Activated CD8-positive, alpha-beta memory T cell treated with anti-CD3 and anti-CD28 coated beads for 48 hours (primary cell): ENCODE data around the gene CTBP1.
A peak's percentile ranks its signal among the peaks of the same experiment; 100 is the strongest.

Experiments used
- DNase-seq, 3 experiments: peaks; one replicate each; pipeline ENCODE4 v3.0.0-alpha.2; 2020; ENCODE audit warnings: low read depth in 2 of 3, low spot score in 2 of 3

CTBP1 gene

GRCh38 chr4:1225272-1226143 lies 23.4 kb downstream of the CTBP1 start:
- DNase-seq: no peak

- DNase-seq: no peak
These were observed 24.8 kb downstream of the CTBP1 start for GRCh38 chr4:1223841-1224809.

GRCh38 chr4:1222938-1223690 lies 25.8 kb downstream of the CTBP1 start:
- DNase-seq: no peak

DNA sequence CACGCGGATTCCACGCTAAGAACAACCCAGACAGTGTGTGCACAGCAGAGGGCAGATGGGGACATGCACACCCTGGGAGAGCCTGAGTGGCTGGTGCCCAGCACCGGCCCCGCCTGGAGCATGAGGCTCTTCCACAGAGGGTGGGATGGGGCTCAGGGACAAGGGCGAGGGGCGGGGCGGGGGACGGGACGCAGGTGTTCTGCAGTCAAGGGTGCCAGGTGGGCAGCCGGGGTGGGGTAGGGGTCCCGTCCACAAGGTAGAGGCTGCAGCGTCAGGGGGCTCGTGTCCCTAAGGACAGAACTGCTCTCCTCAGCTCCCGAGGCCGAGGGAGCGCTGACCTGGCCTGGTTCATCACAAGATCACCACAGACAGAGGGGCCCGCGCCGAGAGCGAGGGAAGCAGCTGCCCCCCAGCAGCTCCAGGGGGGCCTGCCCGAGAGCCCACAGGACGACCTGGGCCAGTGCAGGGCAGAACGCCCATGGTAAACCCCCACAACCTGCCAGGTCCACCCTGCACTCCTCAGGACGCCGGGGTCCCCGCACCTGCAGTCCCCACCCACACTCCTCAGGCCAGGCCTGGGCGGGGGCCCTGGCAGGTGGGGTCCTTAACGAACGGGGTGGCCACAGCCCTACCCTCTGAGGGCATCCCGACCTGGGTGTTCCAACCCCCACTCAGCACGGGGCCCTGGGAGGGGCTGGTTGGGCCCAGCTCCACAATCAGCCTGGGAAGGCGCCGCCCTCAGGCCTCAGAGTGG lies 26.7 kb downstream of the CTBP1 start:
- no peak for DNase-seq

DNA sequence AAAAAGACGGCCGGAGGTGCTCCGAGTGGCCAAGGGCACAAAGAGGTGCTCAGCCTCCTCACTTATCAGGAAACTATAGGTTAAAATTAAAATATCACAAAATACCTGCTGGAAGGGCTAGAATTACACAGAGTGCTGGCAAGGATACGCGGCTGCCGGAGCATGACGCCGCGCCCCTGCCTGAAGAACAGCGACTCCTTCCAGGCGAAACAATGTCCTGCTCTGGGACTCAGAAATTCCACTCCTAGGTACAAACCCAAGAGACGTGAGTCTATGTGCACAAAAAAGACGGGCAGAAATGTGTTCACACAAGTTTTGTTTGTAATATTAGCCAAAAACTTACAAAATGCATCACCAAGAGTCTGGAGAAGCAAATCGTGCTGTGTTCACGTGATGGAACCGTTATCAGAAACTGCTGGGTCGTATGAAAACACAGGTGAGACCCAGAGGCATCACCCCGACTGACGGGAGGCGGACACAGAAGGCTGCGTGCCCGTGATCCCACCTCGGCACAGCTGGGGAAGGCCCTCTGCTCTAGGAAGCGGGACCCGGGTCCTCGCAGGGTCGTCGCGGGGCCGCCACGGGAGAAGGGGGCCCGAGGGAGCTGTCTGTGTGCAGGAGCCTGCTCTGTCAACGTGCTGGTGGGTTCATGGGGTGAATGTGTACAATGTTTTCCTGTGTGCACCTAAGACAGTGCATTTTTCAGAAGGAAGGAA lies 27.6 kb downstream of the CTBP1 start:
- no peak for DNase-seq

- DNase-seq: no peak
These were observed 28.4 kb downstream of the CTBP1 start for GRCh38 chr4:1220566-1220965.

- no peak for DNase-seq
These were observed 29.4 kb downstream of the CTBP1 start for GRCh38 chr4:1219566-1219950.

GRCh38 chr4:1218634-1219565 lies 30.0 kb downstream of the CTBP1 start:
- DNase-seq: no peak

GRCh38 chr4:1217366-1217765 lies 31.6 kb downstream of the CTBP1 start:
- no peak for DNase-seq

DNA sequence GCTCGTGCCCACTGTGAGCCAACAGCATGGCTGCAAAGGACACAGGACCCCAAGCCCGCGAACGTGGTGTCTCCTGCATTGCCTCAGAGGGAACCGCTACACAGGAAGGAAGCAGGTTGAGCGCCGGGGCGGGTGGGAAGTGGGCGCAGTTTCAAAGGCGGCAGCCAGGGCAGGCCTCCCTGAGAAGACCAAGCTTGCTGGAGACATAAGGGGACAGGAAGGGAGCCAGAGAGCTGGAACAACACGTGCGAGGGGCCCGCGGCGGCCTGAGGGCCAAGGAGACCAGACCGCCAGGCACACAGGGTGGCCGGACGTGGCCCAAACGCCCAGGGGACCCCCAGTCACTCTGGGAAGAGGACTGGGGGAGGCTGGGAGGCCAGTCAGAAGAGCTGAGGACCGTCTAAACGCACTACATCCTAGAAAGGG lies 32.0 kb downstream of the CTBP1 start:
- DNase-seq: peak; percentile 44 to 59 (median 55)

DNA sequence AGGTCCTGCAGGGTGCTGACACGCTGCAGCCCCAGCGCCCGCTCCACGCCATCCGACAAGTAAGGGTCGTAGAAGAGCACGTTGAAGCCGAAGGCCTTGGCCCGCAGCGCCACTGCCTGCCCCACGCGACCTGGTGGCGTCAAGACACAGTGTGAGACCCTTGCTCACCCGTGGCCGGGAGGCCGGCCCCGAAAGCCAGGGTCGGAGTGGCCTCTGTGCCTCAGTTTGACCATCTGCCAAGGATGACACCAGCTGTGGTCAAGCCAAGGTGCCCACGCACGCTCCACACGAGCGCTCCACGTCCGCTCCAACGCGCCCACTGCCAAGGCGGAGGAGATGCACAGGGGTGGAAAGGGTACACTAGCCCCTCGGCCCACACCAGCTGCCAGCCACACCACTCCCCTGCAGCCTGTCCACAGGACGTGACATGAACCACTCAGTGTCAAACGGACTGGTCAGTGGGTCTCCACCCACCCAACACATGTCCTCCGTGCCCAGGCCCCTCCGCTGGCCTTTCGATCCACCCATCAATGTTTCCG lies 32.8 kb downstream of the CTBP1 start:
- DNase-seq: no peak

- DNase-seq: no peak
These were observed 33.5 kb downstream of the CTBP1 start for GRCh38 chr4:1215141-1216075.

- DNase-seq: no peak
These were observed 34.5 kb downstream of the CTBP1 start for GRCh38 chr4:1214101-1215095.

DNA sequence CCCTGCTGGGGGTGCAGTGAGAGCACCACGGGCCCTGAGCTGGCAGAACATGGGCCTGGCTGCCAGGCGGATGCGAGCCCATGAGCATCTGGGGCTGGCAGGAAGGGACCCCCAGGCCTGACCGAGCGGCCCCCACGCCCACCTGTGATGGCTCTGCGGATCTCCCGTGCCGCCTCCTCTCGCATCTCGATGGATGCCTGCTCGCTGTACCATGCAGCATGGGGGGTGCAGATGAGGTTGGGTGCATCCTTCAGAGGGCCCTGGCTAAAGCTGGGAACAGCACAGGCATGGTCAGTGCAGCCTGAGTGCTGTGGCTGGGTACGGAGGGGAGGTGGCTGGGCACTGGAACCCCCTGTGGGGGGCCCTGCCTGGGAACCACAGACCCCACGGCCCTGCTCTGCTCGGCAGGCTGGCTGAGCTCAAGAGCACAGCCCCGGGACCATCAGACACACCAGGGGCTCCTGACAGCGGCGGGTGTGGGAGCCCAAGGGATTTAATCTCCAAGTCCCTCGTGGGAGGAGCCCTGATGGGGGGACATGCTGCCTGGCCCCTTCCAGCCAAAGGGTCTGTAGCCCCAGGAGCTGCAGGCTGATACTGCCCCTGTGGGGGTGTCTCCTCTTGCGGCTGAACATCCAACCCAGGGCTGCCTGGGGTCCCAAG lies 35.5 kb downstream of the CTBP1 start:
- DNase-seq: no peak

GRCh38 chr4:1212546-1213335 lies 36.2 kb downstream of the CTBP1 start:
- DNase-seq: no peak
